Gastroesophageal sphincter (tissue), 4 donors: ENCODE data around the gene MFNG. TPM values are rescaled to one million over a fixed set of nuclear protein-coding genes. Genes with fewer than 3 reads are reported as not detected.

Experiments
- ATAC-seq: fragments of 150-250 bp; one replicate; pipeline ENCODE4 v1.9.1; 2016; ENCODE audit warnings: mild to moderate bottlenecking, moderate library complexity
- H3K27ac ChIP-seq, 4 donors: fragments of 200-600 bp; sonication (generic) in 3 of 4; 1 replicate in 3 of 4; 2 replicates in 1 of 4; pipeline ENCODE4 v1.5.1; 2016 to 2019
- H3K27me3 ChIP-seq: fragments of 200-600 bp; sonication (generic); one replicate; pipeline ENCODE4 v1.5.1; 2019
- H3K36me3 ChIP-seq, 2 donors: fragments of 200-600 bp; sonication (generic); one replicate each; pipeline ENCODE4 v1.5.1; 2019; ENCODE audit warnings: control low read depth in 1 of 2
- H3K4me1 ChIP-seq, 3 donors: fragments of 200-600 bp; sonication (generic); 1 replicate in 2 of 3; 2 replicates in 1 of 3; pipeline ENCODE4 v1.5.1; 2016 to 2019; ENCODE audit warnings: control low read depth in 2 of 3
- H3K4me3 ChIP-seq, 2 donors: fragments of 200-600 bp; sonication (generic); one replicate each; pipeline ENCODE4 v1.5.1; 2019; ENCODE audit warnings: mild to moderate bottlenecking in 1 of 2, moderate library complexity in 1 of 2
- H3K9me3 ChIP-seq, 3 donors: fragments of 200-600 bp; sonication (generic); one replicate each; pipeline ENCODE4 v1.5.1; 2017 to 2019; ENCODE audit warnings: control low read depth in 2 of 3
- EP300 ChIP-seq: sonication (generic); formaldehyde crosslinking; IDR thresholded peaks from one replicate; pipeline ENCODE4 v1.6.1; 2017; ENCODE audit warnings: antibody characterized with exemption, mild to moderate bottlenecking
- POLR2A ChIP-seq, 2 donors: fragments of 450-650 bp; IDR thresholded peaks; one replicate each; pipeline ENCODE4 v1.6.1; 2017; ENCODE audit warnings: antibody characterized with exemption in 2 of 2, mild to moderate bottlenecking in 2 of 2, moderate library complexity in 1 of 2
- POLR2AphosphoS5 ChIP-seq: sonication (generic); formaldehyde crosslinking; IDR thresholded peaks from one replicate; pipeline ENCODE4 v1.6.1; 2017; ENCODE audit warnings: antibody characterized with exemption
- WGBS, 2 donors: methylation state at CpG; one replicate each; pipeline ENCODE4 v1.1.5; 2018; ENCODE audit warnings: low coverage in 1 of 2; 5-methylcytosine and 5-hydroxymethylcytosine counted together
- total RNA-seq, 4 donors: library from RNA; depleted of rRNA; stranded (reverse); fragments of >200 nt; gene quantifications; one replicate each; pipeline ENCODE4 v1.1.0, GENCODE V29; 2016
- TF ChIP-seq, protein P1 (sequence below), 4 experiments: fragments of 200-600 bp in 2 of 4; fragments of 450-650 bp in 2 of 4; sonication (generic) in 1 of 4; IDR thresholded peaks; one replicate each; pipeline ENCODE4 v1.5.1; 2017 to 2019; ENCODE audit warnings: antibody characterized with exemption in 4 of 4, mild to moderate bottlenecking in 2 of 4, moderate library complexity in 2 of 4

MFNG gene
- total RNA-seq, 4 donors from 2014 or later = 6.4 to 14.6 (median 12.1) TPM

GRCh38 chr22:37443086-37443485, 43.1 kb downstream of the MFNG start:
- 55 to 79% methylated on average over 2 to 3 of the region's 7 CpGs for WGBS, 2 donors
- TF ChIP-seq POLR2A (IDR thresholded peaks at IDR 0.05) = no peak
- no peak for TF ChIP-seq POLR2AphosphoS5
- TF ChIP-seq, protein P1, sequence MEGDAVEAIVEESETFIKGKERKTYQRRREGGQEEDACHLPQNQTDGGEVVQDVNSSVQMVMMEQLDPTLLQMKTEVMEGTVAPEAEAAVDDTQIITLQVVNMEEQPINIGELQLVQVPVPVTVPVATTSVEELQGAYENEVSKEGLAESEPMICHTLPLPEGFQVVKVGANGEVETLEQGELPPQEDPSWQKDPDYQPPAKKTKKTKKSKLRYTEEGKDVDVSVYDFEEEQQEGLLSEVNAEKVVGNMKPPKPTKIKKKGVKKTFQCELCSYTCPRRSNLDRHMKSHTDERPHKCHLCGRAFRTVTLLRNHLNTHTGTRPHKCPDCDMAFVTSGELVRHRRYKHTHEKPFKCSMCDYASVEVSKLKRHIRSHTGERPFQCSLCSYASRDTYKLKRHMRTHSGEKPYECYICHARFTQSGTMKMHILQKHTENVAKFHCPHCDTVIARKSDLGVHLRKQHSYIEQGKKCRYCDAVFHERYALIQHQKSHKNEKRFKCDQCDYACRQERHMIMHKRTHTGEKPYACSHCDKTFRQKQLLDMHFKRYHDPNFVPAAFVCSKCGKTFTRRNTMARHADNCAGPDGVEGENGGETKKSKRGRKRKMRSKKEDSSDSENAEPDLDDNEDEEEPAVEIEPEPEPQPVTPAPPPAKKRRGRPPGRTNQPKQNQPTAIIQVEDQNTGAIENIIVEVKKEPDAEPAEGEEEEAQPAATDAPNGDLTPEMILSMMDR (IDR thresholded peaks at IDR 0.05) = no peak
- no peak for TF ChIP-seq EP300
- no peaks in the 10 kb centered on the region for H3K4me1 ChIP-seq
- peaks cover 0 to 18% (median 0%) of the 10 kb centered on the region in 3 donors for H3K9me3 ChIP-seq
- H3K27me3 ChIP-seq = peaks cover 86% of the 10 kb centered on the region
- H3K4me3 ChIP-seq = no peak overlapping the region
- H3K36me3 ChIP-seq = no peaks in the 10 kb centered on the region
- no peak overlapping the region for H3K27ac ChIP-seq
- ATAC-seq = no peak

DNA sequence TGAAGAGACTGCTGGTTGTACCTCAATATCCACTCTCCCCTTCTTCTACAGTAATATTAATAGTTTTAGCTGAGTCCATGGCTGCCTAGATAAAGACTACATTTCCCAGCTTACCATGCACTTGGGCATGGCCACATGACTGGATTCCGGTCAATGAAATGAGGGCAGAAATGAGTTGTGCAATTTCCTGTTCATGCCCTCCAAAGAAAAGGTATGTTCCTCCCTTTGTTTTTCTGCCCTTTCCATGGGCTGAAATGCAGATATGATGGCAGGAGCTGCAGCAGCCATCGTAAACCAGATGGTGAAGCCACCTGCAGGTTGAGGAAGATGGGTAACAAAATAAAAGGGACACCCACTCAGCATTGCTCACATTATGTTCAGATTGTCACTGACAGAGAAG, 43.6 kb downstream of the MFNG start:
- Histone ChIP-seq H3K4me3 (no peak overlapping the region), H3K27ac (no peak overlapping the region), H3K9me3 (peaks cover 0 to 18% (median 0%) of the 10 kb centered on the region in 3 donors), H3K27me3 (peaks cover 86% of the 10 kb centered on the region), H3K36me3 (no peaks in the 10 kb centered on the region), H3K4me1 (no peaks in the 10 kb centered on the region)
- 65% methylated on average over 2 of the region's 2 CpGs; no CpG with 5 or more reads in 1 of the 2 donors for WGBS, 2 donors
- no peak for ATAC-seq
- no peak for TF ChIP-seq EP300
- no peak for TF ChIP-seq POLR2AphosphoS5
- TF ChIP-seq POLR2A (IDR thresholded peaks at IDR 0.05) = no peak
- TF ChIP-seq, protein P1 (IDR thresholded peaks at IDR 0.05) = no peak

DNA sequence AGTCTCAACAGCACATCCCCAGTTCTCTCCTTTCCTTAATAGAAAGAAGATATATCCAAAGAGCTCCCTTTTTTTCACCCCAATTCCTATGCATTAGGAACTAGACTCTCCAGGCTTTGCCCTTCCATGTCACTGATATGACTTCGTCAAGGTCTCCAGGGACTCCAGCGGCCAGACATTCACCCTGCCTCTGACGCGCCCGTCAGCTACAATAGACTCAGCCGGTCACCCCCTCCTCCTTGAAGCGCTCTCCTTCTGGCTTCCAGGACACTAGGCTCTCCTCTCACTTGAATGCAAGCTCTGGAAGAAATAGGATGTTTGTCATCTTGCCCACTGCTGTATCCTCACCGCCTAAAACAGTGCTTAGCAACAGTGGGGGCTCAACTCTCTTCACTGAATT, 44.0 kb downstream of the MFNG start:
- WGBS, 2 donors = 39 to 69% methylated on average over 8 of the region's 8 CpGs
- no peak overlapping the region for H3K4me3 ChIP-seq
- no peak for ATAC-seq
- H3K27me3 ChIP-seq = peaks cover 86% of the 10 kb centered on the region
- H3K9me3 ChIP-seq = peaks cover 0 to 18% (median 0%) of the 10 kb centered on the region in 3 donors
- no peaks in the 10 kb centered on the region for H3K36me3 ChIP-seq
- H3K27ac ChIP-seq = no peak overlapping the region
- no peaks in the 10 kb centered on the region for H3K4me1 ChIP-seq
- TF ChIP-seq, protein P1 (IDR thresholded peaks at IDR 0.05) = no peak
- TF ChIP-seq POLR2AphosphoS5 (no peak), EP300 (no peak), POLR2A (IDR thresholded peaks at IDR 0.05) (no peak)

DNA sequence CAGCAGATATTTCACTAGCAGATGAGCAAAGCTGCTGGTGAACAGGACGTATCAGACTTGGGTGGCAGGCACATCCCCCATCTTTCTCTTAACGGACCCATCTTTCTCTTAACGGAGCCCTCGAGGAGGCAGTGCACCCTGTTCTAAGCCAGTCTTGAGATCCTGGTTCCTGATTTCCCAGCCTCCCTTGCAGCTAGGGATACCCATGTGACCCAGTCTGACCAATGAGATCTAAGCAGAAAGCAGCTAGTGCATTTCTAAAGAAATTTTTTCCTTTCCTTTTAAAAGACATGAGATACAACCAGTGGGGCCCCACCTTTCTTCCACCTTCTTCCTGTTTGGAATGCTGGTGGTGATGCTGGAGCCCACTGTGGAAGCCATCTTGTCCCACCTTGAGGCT, 45.3 kb downstream of the MFNG start:
- Histone ChIP-seq H3K9me3 (peaks cover 0 to 18% (median 0%) of the 10 kb centered on the region in 3 donors), H3K27ac (no peak overlapping the region), H3K27me3 (peaks cover 83% of the 10 kb centered on the region), H3K4me1 (no peaks in the 10 kb centered on the region), H3K36me3 (no peaks in the 10 kb centered on the region), H3K4me3 (no peak overlapping the region)
- TF ChIP-seq, protein P1 (IDR thresholded peaks at IDR 0.05) = no peak
- TF ChIP-seq POLR2A (IDR thresholded peaks at IDR 0.05) (no peak), EP300 (no peak), POLR2AphosphoS5 (no peak)
- 93 to 100% methylated on average over 1 to 4 of the region's 4 CpGs for WGBS, 2 donors
- ATAC-seq = no peak

- peaks cover 0 to 18% (median 0%) of the 10 kb centered on the region in 3 donors for H3K9me3 ChIP-seq
Measured at GRCh38 chr22:37439347-37439746, 46.8 kb downstream of the MFNG start.

More at GRCh38 chr22:37439347-37439746, 46.8 kb downstream of the MFNG start:
- peaks cover 88% of the 10 kb centered on the region for H3K27me3 ChIP-seq
- ATAC-seq = no peak
- H3K36me3 ChIP-seq = no peaks in the 10 kb centered on the region
- TF ChIP-seq POLR2A (IDR thresholded peaks at IDR 0.05) (no peak), EP300 (no peak), POLR2AphosphoS5 (no peak)
- TF ChIP-seq, protein P1 (IDR thresholded peaks at IDR 0.05) = no peak
- 60% methylated on average over 5 of the region's 5 CpGs; no CpG with 5 or more reads in 1 of the 2 donors for WGBS, 2 donors
- no peak overlapping the region for H3K4me3 ChIP-seq
- H3K4me1 ChIP-seq = no peaks in the 10 kb centered on the region
- H3K27ac ChIP-seq = no peak overlapping the region
